Vagina (tissue), 2 donors: ENCODE results near the gene UNC13B.

ENCODE experiments used
- POLR2A ChIP-seq, 2 donors: fragments of 450-650 bp; IDR thresholded peaks; one replicate each; pipeline ENCODE4 v1.6.1; 2017; ENCODE audit warnings: antibody characterized with exemption in 2 of 2, mild to moderate bottlenecking in 2 of 2, moderate library complexity in 2 of 2
- TF ChIP-seq, protein P1 (sequence below), 3 experiments: fragments of 450-650 bp in 2 of 3; fragments of 200-600 bp in 1 of 3; sonication (generic) in 1 of 3; IDR thresholded peaks; one replicate each; pipeline ENCODE4 v1.5.1; 2017 to 2019; ENCODE audit warnings: antibody characterized with exemption in 3 of 3, mild to moderate bottlenecking in 2 of 3, moderate library complexity in 2 of 3

- no peak for TF ChIP-seq POLR2A (IDR thresholded peaks at IDR 0.05)
- TF ChIP-seq, protein P1, sequence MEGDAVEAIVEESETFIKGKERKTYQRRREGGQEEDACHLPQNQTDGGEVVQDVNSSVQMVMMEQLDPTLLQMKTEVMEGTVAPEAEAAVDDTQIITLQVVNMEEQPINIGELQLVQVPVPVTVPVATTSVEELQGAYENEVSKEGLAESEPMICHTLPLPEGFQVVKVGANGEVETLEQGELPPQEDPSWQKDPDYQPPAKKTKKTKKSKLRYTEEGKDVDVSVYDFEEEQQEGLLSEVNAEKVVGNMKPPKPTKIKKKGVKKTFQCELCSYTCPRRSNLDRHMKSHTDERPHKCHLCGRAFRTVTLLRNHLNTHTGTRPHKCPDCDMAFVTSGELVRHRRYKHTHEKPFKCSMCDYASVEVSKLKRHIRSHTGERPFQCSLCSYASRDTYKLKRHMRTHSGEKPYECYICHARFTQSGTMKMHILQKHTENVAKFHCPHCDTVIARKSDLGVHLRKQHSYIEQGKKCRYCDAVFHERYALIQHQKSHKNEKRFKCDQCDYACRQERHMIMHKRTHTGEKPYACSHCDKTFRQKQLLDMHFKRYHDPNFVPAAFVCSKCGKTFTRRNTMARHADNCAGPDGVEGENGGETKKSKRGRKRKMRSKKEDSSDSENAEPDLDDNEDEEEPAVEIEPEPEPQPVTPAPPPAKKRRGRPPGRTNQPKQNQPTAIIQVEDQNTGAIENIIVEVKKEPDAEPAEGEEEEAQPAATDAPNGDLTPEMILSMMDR (IDR thresholded peaks at IDR 0.05), result no peak
Observed at GRCh38 chr9:35406183-35406959, 244.6 kb downstream of the UNC13B start.
